ENCODE measurements around the gene C22orf39. TPM values are rescaled to one million over a fixed set of nuclear protein-coding genes. Genes with fewer than 3 reads are reported as not detected.

C22orf39 gene
- total RNA-seq, 1 experiment from 2014 or later = 19.6 TPM

DNA sequence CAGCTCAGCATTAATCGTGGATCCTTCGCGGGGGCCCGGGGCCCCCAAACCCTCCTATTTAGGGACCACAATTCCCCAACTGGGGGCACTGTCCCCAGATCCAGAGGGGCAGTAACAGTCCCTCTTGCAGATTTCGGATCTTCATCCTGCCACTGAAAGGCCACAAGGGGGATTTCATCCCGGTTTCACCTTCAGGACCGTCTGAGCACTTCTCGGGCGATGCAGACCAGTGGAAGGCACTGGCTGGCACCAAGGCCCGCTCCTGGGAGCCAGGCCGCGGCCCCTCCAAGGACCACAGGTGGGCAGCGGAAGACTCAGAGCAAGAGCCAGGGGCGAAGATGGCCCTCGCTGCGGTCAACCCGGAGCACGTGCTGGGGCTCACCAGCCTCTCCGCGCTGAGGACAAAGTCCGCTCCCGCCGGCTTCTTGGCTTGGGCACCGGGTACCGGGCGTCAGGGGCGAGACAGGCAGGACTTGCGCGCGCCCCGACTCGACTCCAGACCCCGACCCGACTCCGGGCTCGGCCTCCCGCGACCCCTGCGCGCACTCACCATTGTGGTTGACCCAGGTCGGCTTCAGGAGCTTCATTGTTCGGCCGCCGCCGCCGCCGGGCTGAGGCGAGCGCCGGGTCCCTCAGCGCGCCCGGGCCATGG is 16.5 kb downstream of the C22orf39 start:
- no peak for DNase-seq (ENCODE audit: low spot score)

DNA sequence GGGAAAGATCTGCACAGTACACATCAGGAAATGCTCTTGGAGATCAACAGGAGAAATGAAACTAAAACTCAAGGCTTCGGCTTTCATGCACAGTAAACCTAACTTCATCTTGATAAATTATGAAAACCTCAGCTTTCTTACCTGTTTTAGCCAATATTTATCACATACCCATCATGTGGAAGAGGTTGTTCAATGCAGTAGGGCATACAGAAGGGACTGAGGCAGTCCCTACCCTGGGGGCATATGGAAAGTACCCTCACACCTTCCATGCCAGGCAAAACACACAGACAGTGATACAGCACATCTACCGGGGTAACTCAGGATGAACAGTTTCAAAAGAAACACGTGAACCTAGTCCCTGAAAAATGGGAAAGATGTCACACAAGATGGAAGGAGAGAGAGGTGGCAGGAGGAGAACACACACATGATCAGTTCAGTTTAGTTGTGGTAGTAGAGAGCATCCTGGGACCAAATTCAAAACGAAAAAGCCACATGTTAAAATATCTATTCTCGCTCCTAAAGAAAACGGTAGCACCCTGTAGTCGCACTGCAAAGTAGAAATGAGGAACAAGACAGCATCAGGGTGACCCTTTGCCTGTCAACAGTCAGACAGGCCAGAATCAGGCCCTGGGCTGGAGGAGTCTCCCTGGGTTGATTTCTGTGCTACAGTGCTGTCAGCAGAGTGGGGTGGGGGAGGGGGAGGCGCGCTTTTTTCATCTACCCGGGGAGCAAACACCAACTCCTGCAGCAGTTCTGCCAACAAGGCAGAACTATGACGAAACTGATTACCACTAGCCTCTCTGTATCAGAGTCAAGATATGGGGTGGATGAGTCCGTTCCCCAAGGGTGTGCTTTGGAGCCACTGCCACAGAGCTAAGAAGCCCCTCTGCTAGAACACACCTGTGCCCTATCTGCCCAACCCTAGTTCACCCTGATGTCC is 17.3 kb downstream of the C22orf39 start:
- DNase-seq (ENCODE audit: low spot score) = no peak

DNA sequence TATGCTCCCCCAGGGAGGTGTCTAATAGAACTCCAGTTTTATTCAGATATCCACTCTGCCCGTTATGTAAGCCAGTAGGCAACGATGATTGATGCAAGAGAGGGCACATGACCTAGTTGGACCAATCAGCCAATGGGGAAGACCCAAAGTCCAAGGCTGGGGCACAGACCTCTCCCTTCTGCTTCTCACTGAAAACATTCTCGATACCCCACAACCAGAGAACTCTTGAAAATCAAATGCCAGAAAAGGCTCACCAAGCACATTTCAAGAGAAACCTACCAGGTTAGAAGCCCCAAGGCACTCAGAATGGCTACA is 23.4 kb downstream of the C22orf39 start:
- no peak for DNase-seq (ENCODE audit: low spot score)

DNA sequence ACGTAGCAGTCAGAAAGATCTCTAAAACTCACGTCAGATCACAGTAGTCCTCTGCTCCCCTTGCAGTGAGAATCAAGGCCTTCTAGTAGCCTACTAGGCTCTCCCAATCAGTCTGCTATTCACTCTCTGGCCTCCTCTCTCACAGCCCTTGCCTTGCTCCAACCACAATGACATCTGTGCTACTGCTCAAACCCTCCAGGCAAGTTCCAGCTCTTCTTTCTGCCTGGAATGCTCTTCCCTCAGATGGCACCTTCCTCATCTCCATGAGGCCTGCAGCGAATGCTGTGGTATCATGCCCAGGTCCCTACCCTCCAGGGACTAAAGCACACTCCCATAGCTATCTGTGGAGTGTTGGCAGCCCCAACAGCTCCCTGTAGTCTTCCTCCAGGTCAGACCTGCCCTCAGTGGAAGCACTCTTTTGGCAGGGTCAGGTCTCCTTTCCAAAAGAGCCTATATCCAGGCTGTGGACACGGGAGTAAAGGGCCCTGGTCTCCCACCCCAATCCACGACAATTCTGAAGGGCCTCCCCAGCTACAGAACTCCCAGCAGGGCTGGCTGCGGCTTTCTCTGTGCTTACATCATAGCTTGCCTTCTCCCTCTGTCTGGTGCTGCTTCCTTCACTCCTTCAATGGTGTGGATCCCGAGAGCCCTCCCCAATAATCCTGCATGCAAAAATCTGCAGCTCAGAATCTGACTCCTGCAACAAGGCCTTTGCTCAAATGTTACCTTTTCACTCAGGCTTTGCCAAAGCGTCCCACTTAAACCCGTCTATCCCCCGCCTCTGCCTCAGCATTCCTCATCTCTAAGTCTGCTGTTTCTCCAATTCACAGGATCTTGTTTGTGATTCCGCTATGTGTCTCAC is 24.8 kb downstream of the C22orf39 start:
- DNase-seq (ENCODE audit: low spot score) = no peak

DNA sequence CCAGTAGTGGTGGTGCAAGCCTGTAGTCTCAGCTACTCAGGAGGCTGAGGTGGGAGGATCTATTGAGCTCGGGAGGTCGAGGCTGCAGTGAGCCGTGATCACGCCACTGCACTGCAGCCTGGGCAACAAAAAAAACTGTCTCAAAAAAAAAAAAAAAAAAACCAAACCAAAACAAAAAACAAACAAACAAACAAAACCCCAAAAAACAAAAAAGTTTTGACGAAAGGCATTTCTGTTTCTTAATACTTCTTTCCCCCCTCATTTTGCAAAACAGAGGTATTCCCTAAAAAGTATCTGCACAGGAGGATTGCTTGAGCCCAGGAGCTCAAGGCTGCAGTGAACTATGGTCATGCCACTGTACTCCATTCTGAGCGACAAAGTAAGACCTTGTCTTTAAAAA is 27.2 kb downstream of the C22orf39 start:
- DNase-seq (ENCODE audit: low spot score) = no peak

DNA sequence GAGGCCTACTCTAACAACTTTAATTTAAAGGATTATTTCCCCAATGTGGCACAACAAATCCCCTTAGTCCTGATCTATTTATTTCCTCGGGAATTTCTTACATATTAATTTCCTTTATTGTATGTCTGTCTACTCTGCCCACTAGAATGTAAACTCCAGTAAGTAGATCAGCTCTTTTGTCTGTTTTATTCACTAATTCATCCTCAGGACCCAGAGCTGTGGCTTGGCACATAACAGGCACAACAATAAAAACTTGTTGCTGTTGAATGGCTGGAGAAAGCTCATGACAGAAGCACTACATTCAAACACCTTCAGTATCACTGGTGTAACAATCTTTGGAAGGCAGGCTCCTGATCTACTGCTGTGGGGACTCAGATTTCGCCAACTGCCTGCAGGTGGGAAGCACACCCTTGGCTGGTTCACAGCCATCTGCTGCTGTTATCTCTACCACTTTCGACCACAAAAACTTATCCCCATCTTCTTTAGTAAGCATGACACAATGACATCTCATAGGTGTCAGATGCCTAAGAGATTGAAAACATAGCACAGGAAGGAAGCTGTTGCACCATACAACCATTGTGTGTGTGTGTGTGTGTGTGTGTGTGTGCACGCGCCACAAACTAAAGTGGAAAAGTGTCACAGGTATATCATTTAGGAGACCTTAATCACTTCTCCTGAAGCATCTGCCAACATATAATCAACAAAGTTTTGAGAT is 27.9 kb downstream of the C22orf39 start:
- no peak for DNase-seq (ENCODE audit: low spot score)

DNA sequence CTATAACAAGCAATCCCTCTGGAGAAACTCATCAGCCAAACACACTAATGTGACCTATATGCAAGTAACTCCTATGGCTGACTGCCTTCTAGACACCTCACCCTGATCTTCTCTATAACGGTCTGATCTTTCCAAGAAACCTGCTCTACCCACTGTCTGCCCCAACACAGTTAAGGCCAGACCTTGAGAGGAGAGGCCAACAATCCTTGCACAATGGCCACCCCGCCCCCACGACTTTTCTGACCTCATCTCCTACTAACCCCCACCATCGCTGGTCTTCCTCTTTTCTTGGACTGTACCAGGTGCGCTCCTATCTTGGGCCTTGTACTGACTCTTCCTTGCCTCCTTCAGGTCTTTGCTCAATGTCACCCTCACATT is 28.4 kb downstream of the C22orf39 start:
- DNase-seq (ENCODE audit: low spot score) = no peak

DNA sequence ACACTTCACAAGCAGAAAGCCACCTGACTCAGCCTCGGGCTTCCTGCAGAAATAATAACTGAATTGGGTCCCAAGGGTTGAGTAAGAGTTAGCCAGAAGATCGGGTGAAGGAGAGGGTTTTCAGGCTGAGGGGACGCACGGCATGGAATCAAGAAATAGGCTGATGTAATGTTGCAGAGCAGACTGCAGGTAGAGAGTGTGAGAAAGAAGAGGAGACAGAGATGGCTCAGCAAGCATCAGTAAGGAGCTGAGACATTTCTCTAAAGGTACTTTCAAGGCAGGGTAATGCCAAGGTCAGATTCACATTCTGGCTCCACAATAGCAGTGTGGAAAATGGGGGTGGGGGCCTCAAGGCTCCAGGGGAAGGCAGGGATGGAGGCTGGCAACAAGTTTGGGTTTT is 34.6 kb downstream of the C22orf39 start:
- DNase-seq (ENCODE audit: low spot score) = no peak

DNA sequence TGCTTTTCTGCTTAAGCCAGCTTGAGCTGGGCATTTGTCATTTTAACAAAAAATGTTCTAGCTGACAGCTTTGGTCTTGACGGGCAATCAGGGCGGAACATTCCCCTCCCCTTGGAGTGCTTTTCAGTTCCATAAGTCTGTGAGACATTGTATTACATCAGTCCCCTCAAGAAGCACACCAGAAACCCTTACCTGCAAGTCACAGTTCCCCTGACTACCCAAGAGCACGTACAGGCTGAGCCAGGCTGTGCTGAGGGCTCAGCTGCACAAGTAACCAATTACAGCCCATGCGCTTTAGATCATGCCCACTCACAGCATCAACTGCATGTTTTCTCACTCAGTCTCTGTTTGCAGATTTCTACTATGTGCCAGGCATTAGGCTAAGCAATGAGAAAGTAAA is 35.0 kb downstream of the C22orf39 start:
- no peak for DNase-seq (ENCODE audit: low spot score)

DNA sequence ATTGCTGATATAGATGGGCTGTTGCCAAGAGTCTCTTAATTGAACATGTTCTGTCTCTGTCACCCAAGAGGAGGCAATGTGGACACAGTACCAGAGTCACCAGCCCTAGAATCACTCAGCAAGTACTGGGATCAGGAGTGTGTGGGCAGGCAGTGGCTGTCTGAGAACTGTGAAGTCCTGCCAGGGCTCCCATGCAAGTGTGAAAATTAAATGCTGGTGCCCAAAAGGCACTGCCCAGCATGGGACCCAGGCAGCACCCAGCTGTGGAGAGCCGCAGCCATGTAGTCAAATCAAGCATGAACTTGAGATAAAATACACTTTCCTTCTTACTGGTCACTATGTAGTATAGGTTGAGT is 35.8 kb downstream of the C22orf39 start:
- no peak for DNase-seq (ENCODE audit: low spot score)

DNA sequence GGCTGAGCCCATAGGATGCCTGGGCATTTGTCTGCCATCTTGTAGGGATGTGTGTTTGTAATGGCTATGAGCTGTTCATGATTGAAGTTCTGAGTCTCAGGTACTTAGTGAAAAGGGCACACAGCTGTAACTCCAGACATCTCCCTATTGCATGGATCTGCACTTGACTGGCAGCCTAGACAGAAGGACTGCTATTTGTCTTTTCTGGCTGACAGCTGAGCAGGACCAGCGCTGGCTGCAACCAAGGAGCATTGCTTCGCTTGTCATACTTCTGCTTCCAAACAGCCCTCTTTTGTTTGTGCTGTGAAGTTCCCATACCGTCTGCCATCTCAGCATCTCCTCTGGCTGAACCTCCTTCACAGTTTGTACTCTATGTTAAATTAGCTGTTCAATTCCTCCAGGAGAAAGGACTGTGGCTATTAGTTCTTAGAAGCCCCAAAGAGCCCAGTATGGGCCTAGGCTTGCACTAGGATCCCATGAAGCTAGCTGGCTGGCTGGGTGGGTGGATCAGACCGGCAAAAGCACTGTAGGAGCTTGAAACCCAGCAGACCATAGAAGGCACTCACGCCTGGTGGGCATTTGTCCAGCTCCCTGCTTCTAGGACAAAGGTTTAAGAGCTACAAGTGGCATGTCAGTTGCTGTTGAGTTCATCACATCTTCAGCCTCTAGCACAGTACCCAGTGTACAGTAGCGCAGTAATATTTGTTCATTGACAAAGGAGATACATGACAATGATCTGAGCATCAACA is 36.4 kb downstream of the C22orf39 start:
- DNase-seq (ENCODE audit: low spot score) = no peak

DNA sequence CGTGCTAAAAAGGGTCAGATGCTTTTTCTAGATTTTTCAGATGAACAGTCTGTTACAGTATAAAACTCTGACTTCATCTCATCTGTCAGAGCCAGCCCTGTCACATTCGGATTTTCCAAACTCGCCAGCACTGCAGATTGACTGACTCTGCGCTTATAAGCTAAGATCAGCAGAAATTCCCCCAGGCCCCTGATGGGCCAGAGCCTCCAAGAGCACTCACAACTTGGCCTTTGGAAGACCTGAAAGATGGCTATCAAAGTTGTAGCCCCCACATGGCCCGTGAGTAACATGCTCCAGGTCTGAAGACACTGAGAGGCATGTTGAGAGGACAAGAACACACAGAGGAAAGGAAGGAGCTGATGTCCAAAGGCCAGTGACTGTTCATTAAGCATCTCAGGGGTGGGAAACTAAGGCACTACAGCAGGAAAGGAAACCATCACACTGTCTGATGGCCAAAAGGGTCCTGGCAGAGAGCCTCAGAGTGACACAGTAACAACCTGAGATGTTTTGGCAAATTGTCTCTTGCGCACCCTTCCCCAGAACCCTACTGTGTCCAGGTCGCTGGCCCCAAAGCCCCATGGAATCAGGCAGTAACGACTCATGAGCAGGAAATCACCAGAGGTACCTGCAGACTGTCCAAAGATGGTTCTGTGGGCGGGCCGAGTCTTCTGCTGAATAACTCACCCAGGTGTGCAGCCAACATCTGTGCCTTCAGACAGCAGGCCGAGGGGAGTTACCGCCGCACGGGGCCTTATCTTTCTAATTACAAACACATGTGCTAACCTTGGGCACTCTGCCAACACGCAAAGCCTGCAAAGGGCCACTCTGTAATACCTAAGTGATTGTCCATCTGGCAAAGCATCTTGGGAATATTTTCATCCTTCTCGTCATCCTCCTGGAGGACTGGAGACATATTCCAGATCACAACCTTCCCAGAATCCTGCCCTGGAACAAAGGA is 39.6 kb downstream of the C22orf39 start:
- DNase-seq (ENCODE audit: low spot score) = no peak

DNA sequence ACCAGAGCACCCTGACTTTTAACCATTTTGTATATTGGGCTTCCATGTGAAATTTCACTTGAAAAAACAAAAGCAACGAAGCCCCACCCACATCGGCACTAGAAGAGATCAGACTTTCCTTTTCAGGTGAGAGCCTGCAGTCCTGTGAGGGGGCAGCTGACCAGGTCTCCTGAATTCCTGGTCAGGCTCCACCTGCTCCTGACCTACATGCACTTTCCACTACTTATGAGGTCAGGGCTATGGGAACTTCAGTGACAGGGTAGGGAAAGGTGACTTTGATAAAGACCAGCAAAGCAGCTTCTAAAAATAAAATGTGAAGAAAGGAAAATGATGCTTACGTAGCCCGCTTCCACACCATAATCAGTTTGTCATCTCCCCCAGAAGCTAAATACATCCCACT is 40.7 kb downstream of the C22orf39 start:
- no peak for DNase-seq (ENCODE audit: low spot score)

DNA sequence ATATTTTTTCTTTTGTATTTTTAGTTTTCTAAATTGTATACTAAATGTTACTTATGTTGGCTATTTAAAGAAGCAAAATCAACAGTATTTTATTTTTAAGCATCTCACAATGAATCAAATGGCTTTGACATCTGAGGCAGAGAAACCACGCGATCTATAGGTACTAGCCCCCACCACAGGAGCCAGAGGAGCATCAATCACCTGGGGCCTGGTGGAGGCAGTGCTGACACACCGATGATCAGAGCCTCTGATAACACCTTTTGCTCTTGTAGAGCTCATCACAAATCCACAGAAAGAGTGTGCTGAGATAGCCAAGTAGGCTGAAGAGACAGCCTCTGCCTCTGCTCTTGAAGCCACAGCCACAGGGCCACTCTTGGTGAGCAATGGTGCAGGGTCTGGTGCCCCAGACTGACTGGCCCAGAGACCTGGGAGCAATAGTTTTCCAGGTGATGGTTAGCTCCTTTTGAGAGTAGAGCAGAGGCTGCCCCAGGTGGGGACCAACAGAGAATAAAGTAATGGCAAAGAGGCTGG is 41.2 kb downstream of the C22orf39 start:
- DNase-seq (ENCODE audit: low spot score) = no peak

DNA sequence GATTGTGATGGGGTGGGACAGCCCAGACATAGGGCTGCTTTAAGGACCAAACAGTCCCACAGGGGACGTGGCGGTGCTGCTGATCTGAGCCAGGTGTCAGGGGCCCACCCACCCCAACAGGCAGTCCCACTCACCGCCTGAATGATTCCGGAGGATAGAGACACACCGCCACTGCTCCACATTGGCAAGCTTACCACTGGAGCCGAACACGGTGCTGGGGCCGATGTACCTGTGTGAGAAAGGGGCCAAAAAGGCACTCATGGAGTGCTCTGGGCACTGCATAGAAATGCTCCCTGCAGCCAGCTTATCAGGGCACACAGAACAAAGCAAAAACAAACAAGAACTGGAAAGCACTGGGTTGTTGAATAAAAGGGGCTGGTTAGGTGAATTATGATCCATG is 41.9 kb downstream of the C22orf39 start:
- DNase-seq (ENCODE audit: low spot score) = no peak

DNA sequence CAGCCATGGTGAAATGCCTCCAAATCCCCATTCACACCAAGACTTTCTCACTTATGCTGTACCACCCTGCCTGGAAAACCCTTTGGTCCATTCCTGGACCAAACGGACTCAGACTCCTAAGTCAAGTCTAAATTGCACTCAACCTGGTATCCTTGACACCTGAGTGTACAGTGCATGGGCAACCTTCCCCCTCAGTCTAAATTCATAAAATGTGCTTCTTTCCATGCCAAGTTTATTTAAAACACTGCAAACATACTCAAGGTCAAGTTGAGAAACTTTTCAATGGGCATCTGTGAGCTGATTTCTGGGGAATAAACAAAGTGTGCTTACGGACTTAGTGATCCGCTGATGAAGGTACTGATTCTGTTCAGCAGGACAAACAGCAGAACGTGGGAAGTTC is 42.4 kb downstream of the C22orf39 start:
- DNase-seq (ENCODE audit: low spot score) = no peak

DNA sequence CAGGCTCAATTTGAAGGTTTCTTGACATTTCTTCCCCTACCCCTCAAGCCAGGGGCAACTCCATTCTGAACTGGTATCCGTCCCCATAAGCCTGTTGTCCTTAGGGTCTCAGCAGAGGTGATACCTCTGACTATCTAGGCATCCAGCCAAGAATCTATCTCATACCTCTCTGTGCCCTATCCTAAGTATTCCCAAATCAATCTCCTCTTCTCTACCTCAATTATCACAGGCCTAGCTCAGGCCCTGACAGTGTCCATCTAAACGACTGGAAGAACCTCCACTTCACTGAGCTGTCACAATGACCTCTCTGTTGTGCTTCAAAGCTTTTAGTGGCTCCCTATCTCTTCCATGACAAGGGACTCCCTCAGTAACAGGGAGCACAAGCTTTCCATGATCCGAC is 42.8 kb downstream of the C22orf39 start:
- no peak for DNase-seq (ENCODE audit: low spot score)

DNA sequence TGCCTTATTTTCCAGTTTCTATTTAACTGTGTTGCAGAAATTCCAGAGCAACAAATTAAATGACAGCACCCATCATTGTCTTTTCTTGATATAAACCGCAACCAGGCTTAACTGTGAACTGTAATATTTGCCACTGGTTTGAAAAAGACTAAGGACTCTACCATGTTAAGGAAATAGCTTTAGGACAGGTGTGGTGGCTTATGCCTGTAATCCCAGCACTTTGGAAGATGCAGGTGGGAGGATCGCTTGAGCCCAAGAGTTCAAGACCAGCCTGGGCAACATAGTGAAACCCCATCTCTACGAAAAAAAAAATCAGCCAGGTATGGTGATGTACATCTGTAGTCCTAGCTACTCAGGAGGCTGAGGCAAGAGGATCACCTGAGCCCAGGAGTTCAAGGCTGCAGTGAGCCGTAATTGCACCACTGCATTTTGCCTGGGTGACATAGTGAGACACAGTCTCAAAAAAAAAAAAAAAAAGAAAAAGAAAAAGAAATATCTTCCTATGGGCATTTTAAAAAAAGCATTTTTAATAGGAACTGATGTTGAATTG is 44.8 kb downstream of the C22orf39 start:
- DNase-seq (ENCODE audit: low spot score) = no peak

DNA sequence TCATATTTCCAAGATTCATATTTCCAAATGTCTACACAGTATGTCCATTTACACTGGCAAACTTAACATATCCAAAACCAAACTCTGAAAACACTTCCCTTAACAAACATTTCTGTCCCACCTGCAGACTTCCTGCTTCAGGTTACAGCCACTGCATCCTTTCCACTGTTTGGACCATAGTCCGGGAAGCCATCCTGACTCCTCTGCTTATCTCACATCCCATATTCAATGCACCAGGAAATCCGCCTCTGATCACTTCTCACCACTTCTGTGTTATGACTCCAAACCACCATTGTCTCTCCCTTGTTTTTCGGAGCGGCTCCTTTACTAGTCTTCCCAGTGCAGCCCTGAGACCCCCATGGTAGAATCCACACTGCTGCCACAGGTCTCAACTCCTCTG is 46.0 kb downstream of the C22orf39 start:
- DNase-seq (ENCODE audit: low spot score) = no peak

DNA sequence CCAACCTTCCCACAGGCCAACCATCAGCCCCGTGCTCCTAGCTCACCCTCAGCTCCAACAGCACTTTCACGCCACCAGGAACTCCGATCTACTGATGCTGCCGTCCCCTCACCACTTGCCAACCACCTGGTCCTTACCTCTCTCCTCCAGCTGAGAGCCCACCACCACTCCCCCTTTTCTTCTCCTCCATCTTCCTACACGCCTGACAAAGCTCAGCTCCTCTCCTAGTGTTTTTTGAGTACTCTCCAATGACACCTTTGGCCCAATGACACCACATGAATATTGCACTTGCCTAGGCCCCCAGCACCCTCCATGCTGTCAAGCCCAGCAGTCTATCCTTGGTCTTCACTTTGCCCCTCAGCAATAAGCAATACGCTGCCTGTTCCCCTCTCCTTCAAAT is 46.6 kb downstream of the C22orf39 start:
- no peak for DNase-seq (ENCODE audit: low spot score)

Measured in H4 (cell line).